Muscle of leg (tissue), 11 donors: ENCODE data around the gene KCTD21. TPM values are rescaled to one million over a fixed set of nuclear protein-coding genes. Genes with fewer than 3 reads are reported as not detected.
"Not testable (repeated sequence)": the region's sequence is repeated elsewhere in the genome, so short reads cannot be mapped to it uniquely, and the experiment has no call there.

Experiments
- DNase-seq: peaks from one replicate; pipeline ENCODE4 v3.0.0; 2013
- H3K27ac ChIP-seq: one replicate; pipeline ENCODE4 v1.5.1; 2013; ENCODE audit warnings: mild to moderate bottlenecking, low read length, control low read depth
- H3K27me3 ChIP-seq: one replicate; pipeline ENCODE4 v1.6.1; 2013; ENCODE audit warnings: low read length; ENCODE audit not compliant: control insufficient read depth, insufficient read depth
- H3K36me3 ChIP-seq: one replicate; pipeline ENCODE4 v1.6.1; 2013; ENCODE audit warnings: low read length; ENCODE audit not compliant: control insufficient read depth, insufficient read depth
- H3K4me1 ChIP-seq: one replicate; pipeline ENCODE4 v1.6.1; 2013; ENCODE audit warnings: low read length; ENCODE audit not compliant: control insufficient read depth, insufficient read depth
- H3K4me3 ChIP-seq: one replicate; pipeline ENCODE4 v1.5.1; 2013; ENCODE audit warnings: low read length, control low read depth
- H3K9me3 ChIP-seq: replicated peaks from 2 replicates; pipeline ENCODE4 v1.6.1; 2013; ENCODE audit warnings: low read depth, low read length; ENCODE audit not compliant: control insufficient read depth
- WGBS: methylation state at CpG from one replicate; pipeline ENCODE4 v1.1.5; 2013; ENCODE audit warnings: missing lambda C conversion rate; ENCODE audit not compliant: insufficient coverage; 5-methylcytosine and 5-hydroxymethylcytosine counted together
- polyA plus RNA-seq, 8 donors: library from polyadenylated mRNA; unstranded; fragments of 120-200 nt; gene quantifications; one replicate each; pipeline versions ENCODE4 v1.2.1 to v1.2.3, GENCODE V29; 2013; ENCODE audit warnings: inconsistent platforms in 1 of 8, low replicate concordance in 1 of 8; ENCODE audit not compliant: insufficient read length in 8 of 8, insufficient read depth in 1 of 8
- total RNA-seq: library from RNA; stranded (reverse); fragments of 120-200 nt; gene quantifications from one replicate; pipeline ENCODE4 v1.2.4, GENCODE V29; 2013

KCTD21 gene
- total and polyA plus RNA-seq, 9 donors: 4.9 to 7.7 (median 6.3) TPM

- H3K4me3 ChIP-seq: no peak overlapping the region
- no CpG with 5 or more reads among the region's 10 CpGs for WGBS
- H3K4me1 ChIP-seq: no peaks in the 10 kb centered on the region
- peaks cover 2% of the 10 kb centered on the region for H3K9me3 ChIP-seq
- no peak overlapping the region for H3K27ac ChIP-seq
- DNase-seq: no peak
- no peaks in the 10 kb centered on the region for H3K27me3 ChIP-seq
- H3K36me3 ChIP-seq: peaks cover 32% of the 10 kb centered on the region
These were observed 11.8 kb downstream of the KCTD21 start for GRCh38 chr11:78176605-78177141.

GRCh38 chr11:78175862-78176261, 12.6 kb downstream of the KCTD21 start:
- not testable (repeated sequence) for H3K27me3 ChIP-seq, H3K4me3 ChIP-seq, H3K4me1 ChIP-seq, H3K9me3 ChIP-seq, DNase-seq, H3K27ac ChIP-seq
- peaks cover 35% of the 10 kb centered on the region for H3K36me3 ChIP-seq
- WGBS: 90% methylated on average over 2 of the region's 3 CpGs

- Histone ChIP-seq H3K4me1 (peaks cover 9% of the 10 kb centered on the region), H3K27ac (no peak overlapping the region)
- 90% methylated on average over 3 of the region's 6 CpGs for WGBS
These were observed 16.5 kb downstream of the KCTD21 start for GRCh38 chr11:78171951-78172350.

GRCh38 chr11:78170874-78171549, 17.4 kb downstream of the KCTD21 start:
- H3K4me1 ChIP-seq: peaks cover 9% of the 10 kb centered on the region
- H3K4me3 ChIP-seq: no peak overlapping the region
- 80% methylated on average over 5 of the region's 7 CpGs for WGBS
- DNase-seq: no peak
- H3K27me3 ChIP-seq: no peaks in the 10 kb centered on the region
- H3K9me3 ChIP-seq: peaks cover under 1% of the 10 kb centered on the region
- H3K27ac ChIP-seq: no peak overlapping the region
- peaks cover 30% of the 10 kb centered on the region for H3K36me3 ChIP-seq

More at GRCh38 chr11:78171951-78172350, 16.5 kb downstream of the KCTD21 start:
- H3K36me3 ChIP-seq: peaks cover 38% of the 10 kb centered on the region
- no peak for DNase-seq
- H3K9me3 ChIP-seq: peaks cover 2% of the 10 kb centered on the region
- H3K27me3 ChIP-seq: no peaks in the 10 kb centered on the region
- no peak overlapping the region for H3K4me3 ChIP-seq

GRCh38 chr11:78170413-78170812, 18.0 kb downstream of the KCTD21 start:
- peaks cover 9% of the 10 kb centered on the region for H3K4me1 ChIP-seq
- no peak overlapping the region for H3K4me3 ChIP-seq
- DNase-seq: no peak
- H3K36me3 ChIP-seq: peaks cover 30% of the 10 kb centered on the region
- WGBS: 90% methylated on average over 11 of the region's 11 CpGs
- H3K27me3 ChIP-seq: no peaks in the 10 kb centered on the region
- H3K27ac ChIP-seq: no peak overlapping the region
- no peaks in the 10 kb centered on the region for H3K9me3 ChIP-seq

GRCh38 chr11:78168539-78169477, 19.6 kb downstream of the KCTD21 start:
- Histone ChIP-seq H3K4me1 (peaks cover 9% of the 10 kb centered on the region), H3K4me3 (no peak overlapping the region), H3K9me3 (no peaks in the 10 kb centered on the region), H3K27me3 (no peaks in the 10 kb centered on the region), H3K36me3 (peaks cover 26% of the 10 kb centered on the region), H3K27ac (peak overlapping the region; percentile 37)
- DNase-seq: peak; percentile 72
- 67% methylated on average over 12 of the region's 17 CpGs for WGBS

- no peak for DNase-seq
- 70% methylated on average over 3 of the region's 6 CpGs for WGBS
- no peaks in the 10 kb centered on the region for H3K27me3 ChIP-seq
- H3K4me1 ChIP-seq: peaks cover 9% of the 10 kb centered on the region
- H3K4me3 ChIP-seq: no peak overlapping the region
- H3K36me3 ChIP-seq: peaks cover 10% of the 10 kb centered on the region
- H3K9me3 ChIP-seq: no peaks in the 10 kb centered on the region
- H3K27ac ChIP-seq: no peak overlapping the region
These were observed 21.5 kb downstream of the KCTD21 start for GRCh38 chr11:78166855-78167469.

- Histone ChIP-seq H3K27ac (no peak overlapping the region), H3K4me1 (peaks cover 8% of the 10 kb centered on the region), H3K36me3 (no peaks in the 10 kb centered on the region), H3K27me3 (no peaks in the 10 kb centered on the region), H3K4me3 (no peak overlapping the region), H3K9me3 (no peaks in the 10 kb centered on the region)
- WGBS: no CpG with 5 or more reads among the region's 2 CpGs
- no peak for DNase-seq
These were observed 24.0 kb downstream of the KCTD21 start for GRCh38 chr11:78164471-78164870.

- no peak overlapping the region for H3K4me3 ChIP-seq
- no peaks in the 10 kb centered on the region for H3K27me3 ChIP-seq
- no peaks in the 10 kb centered on the region for H3K36me3 ChIP-seq
- H3K4me1 ChIP-seq: peaks cover 3% of the 10 kb centered on the region
- 71% methylated on average over 2 of the region's 2 CpGs for WGBS
- H3K9me3 ChIP-seq: no peaks in the 10 kb centered on the region
- H3K27ac ChIP-seq: no peak overlapping the region
- DNase-seq: no peak
These were observed 24.6 kb downstream of the KCTD21 start for GRCh38 chr11:78163828-78164227.

GRCh38 chr11:78161962-78162371, 26.5 kb downstream of the KCTD21 start:
- H3K9me3 ChIP-seq: no peaks in the 10 kb centered on the region
- H3K27me3 ChIP-seq: no peaks in the 10 kb centered on the region
- H3K4me3 ChIP-seq: no peak overlapping the region
- H3K4me1 ChIP-seq: no peaks in the 10 kb centered on the region
- H3K36me3 ChIP-seq: no peaks in the 10 kb centered on the region
- 6% methylated on average over 3 of the region's 5 CpGs for WGBS
- DNase-seq: peak; percentile 62
- no peak overlapping the region for H3K27ac ChIP-seq
